ENCODE measurements around the gene LANCL3.
"Not testable (repeated sequence)": the region's sequence is repeated elsewhere in the genome, so short reads cannot be mapped to it uniquely, and the experiment has no call there.

GRCh38 chrX:37587337-37587736, 15.9 kb downstream of the LANCL3 start:
- not testable (repeated sequence) for TF ChIP-seq CTCF, POLR2A (IDR thresholded peaks at IDR 0.05)
